Prostate gland (tissue), 2 donors: ENCODE data around the gene KIF5C. TPM values are rescaled to one million over a fixed set of nuclear protein-coding genes. Genes with fewer than 3 reads are reported as not detected.

Source experiments
- DNase-seq: peaks from one replicate; pipeline ENCODE4 v3.0.0-alpha.2; 2019; ENCODE audit warnings: low spot score
- H3K27ac ChIP-seq, 2 donors: fragments of 200-600 bp; sonication (generic); 2 replicates each; pipeline ENCODE4 v1.5.1; 2017 to 2019
- H3K27me3 ChIP-seq: fragments of 200-600 bp; sonication (generic); replicated peaks from 2 replicates; pipeline ENCODE4 v1.5.1; 2019; ENCODE audit not compliant: insufficient read depth
- H3K36me3 ChIP-seq, 2 donors: fragments of 200-600 bp; sonication (generic); 1 replicate in 1 of 2; 2 replicates in 1 of 2; pipeline versions ENCODE4 v1.5.1 to v1.8.1; 2017 to 2019
- H3K4me1 ChIP-seq: fragments of 200-600 bp; sonication (generic); replicated peaks from 2 replicates; pipeline ENCODE4 v1.5.1; 2019
- H3K4me3 ChIP-seq, 2 donors: fragments of 200-600 bp; sonication (generic); 2 replicates each; pipeline ENCODE4 v1.5.1; 2017 to 2019
- H3K9me3 ChIP-seq: fragments of 200-600 bp; sonication (generic); 2 replicates; pipeline ENCODE4 v1.5.1; 2017
- POLR2A ChIP-seq: fragments of 450-650 bp; IDR thresholded peaks from one replicate; pipeline ENCODE4 v1.6.1; 2016; ENCODE audit warnings: antibody characterized with exemption, mild to moderate bottlenecking
- POLR2AphosphoS5 ChIP-seq: sonication (generic); formaldehyde crosslinking; IDR thresholded peaks from one replicate; pipeline ENCODE4 v1.6.1; 2017; ENCODE audit warnings: antibody characterized with exemption
- WGBS: methylation state at CpG from one replicate; pipeline ENCODE4 v1.1.5; 2018; 5-methylcytosine and 5-hydroxymethylcytosine counted together
- intact Hi-C: fragments of 100-400 bp; cut with DNase I; formaldehyde crosslinking; loops from one replicate; pipeline ENCODE4 v1.14.2; 2022
- total RNA-seq, 2 donors: library from RNA; depleted of rRNA; stranded (reverse); fragments of >200 nt; gene quantifications; one replicate each; pipeline ENCODE4 v1.1.0, GENCODE V29; 2016
- TF ChIP-seq, protein P1 (sequence below), 4 experiments: fragments of 200-600 bp in 2 of 4; fragments of 450-650 bp in 2 of 4; sonication (generic) in 2 of 4; IDR thresholded peaks; 1 replicate in 3 of 4; 2 replicates in 1 of 4; pipeline ENCODE4 v1.5.1; 2016 to 2019; ENCODE audit warnings: antibody characterized with exemption in 4 of 4, mild to moderate bottlenecking in 2 of 4, moderate library complexity in 2 of 4

Gene KIF5C
- total RNA-seq, 2 donors from 2014 or later, result 84.3 to 123 TPM

DNA sequence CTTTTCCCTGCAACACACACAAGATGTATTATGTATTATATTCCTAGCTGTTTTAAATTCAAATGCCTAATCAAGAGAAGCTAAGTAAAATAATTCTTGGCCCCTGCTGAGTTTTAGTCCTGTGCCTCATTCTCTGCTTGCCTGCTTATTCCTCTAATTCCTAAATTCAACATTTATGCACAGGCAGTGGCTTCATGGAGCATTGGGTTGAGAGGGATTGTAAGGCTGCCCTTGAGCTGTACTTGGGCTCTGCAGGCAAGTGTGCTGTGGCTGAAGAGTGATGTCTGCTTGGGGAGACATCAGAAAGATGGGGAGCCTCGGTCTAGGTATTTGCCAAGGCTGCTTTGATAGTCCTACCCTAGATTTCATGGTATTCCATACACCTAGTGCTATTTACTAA is 27.8 kb downstream of the KIF5C start:
- no peaks in the 10 kb centered on the region for H3K27me3 ChIP-seq
- no peaks in the 10 kb centered on the region for H3K36me3 ChIP-seq
- no peaks in the 10 kb centered on the region for H3K9me3 ChIP-seq
- no peak overlapping the region for H3K4me3 ChIP-seq
- no peak for DNase-seq
- H3K27ac ChIP-seq, result no peak overlapping the region
- no peaks in the 10 kb centered on the region for H3K4me1 ChIP-seq
- whole genome bisulfite sequencing, result 88% methylated on average over 1 of the region's 1 CpG
- no peak for TF ChIP-seq POLR2A
- TF ChIP-seq, protein P1, sequence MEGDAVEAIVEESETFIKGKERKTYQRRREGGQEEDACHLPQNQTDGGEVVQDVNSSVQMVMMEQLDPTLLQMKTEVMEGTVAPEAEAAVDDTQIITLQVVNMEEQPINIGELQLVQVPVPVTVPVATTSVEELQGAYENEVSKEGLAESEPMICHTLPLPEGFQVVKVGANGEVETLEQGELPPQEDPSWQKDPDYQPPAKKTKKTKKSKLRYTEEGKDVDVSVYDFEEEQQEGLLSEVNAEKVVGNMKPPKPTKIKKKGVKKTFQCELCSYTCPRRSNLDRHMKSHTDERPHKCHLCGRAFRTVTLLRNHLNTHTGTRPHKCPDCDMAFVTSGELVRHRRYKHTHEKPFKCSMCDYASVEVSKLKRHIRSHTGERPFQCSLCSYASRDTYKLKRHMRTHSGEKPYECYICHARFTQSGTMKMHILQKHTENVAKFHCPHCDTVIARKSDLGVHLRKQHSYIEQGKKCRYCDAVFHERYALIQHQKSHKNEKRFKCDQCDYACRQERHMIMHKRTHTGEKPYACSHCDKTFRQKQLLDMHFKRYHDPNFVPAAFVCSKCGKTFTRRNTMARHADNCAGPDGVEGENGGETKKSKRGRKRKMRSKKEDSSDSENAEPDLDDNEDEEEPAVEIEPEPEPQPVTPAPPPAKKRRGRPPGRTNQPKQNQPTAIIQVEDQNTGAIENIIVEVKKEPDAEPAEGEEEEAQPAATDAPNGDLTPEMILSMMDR (IDR thresholded peaks at IDR 0.05), result no peak
- intact Hi-C loops, result no loop called here

GRCh38 chr2:148903294-148903693 is 28.3 kb downstream of the KIF5C start:
- no peaks in the 10 kb centered on the region for H3K36me3 ChIP-seq
- intact Hi-C loops, result no loop called here
- no peaks in the 10 kb centered on the region for H3K4me1 ChIP-seq
- DNase-seq, result no peak
- no peak overlapping the region for H3K27ac ChIP-seq
- TF ChIP-seq, protein P1 (IDR thresholded peaks at IDR 0.05), result no peak
- no peak for TF ChIP-seq POLR2AphosphoS5
- TF ChIP-seq POLR2A, result no peak
- no peak overlapping the region for H3K4me3 ChIP-seq
- no peaks in the 10 kb centered on the region for H3K9me3 ChIP-seq
- H3K27me3 ChIP-seq, result no peaks in the 10 kb centered on the region
- WGBS, result 81% methylated on average over 6 of the region's 6 CpGs

DNA sequence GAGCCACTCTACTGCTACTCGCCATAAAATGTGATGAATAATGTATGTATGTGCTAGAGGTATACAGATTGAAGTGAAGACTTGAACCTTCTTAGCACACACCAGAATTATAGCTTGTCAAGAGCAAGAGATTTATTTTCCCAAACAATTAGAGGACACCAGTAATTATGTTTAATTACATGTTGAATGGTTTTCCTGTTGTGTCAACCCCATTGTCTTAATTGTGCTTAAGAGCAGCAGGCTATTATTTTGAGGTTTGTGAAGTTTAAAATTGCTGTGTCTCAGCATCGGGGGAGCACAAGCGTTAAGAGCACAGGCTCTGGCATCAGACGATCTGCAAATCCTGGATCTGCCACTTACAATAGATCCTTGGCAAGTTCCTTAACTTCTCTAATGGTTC is 29.0 kb downstream of the KIF5C start:
- Histone ChIP-seq H3K4me1 (no peaks in the 10 kb centered on the region), H3K4me3 (no peak overlapping the region), H3K9me3 (no peaks in the 10 kb centered on the region), H3K27ac (no peak overlapping the region), H3K36me3 (no peaks in the 10 kb centered on the region), H3K27me3 (no peaks in the 10 kb centered on the region)
- TF ChIP-seq, protein P1 (IDR thresholded peaks at IDR 0.05), result no peak
- TF ChIP-seq POLR2AphosphoS5 (no peak), POLR2A (no peak)
- WGBS, result 76% methylated on average over 4 of the region's 4 CpGs
- DNase-seq, result no peak
- intact Hi-C loops, result no loop called here

DNA sequence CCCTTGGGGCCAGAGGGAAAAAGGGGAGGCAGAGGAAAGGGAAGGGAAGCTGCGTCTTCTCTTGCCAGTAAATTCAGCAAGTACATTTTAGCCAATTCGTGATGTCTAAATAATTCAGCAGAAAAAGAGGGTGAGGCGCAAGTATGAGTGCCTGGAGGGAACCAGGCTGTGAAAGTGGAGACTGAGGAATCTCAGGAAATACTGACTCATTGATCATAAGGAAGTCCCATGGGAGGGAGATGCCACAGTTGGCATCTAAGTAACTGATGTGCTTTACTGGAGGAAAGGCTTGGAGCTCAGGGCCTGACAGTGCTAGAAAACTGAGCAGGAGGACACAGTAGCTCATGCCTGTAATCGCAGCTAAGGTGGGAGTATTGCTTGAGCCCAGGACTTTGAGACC is 31.1 kb downstream of the KIF5C start:
- WGBS, result 96% methylated on average over 4 of the region's 4 CpGs

More for the DNA sequence above, 31.1 kb downstream of the KIF5C start:
- Histone ChIP-seq H3K4me3 (no peak overlapping the region), H3K27me3 (no peaks in the 10 kb centered on the region), H3K36me3 (no peaks in the 10 kb centered on the region), H3K27ac (no peak overlapping the region), H3K9me3 (no peaks in the 10 kb centered on the region), H3K4me1 (no peaks in the 10 kb centered on the region)
- TF ChIP-seq, protein P1 (IDR thresholded peaks at IDR 0.05), result no peak
- TF ChIP-seq POLR2A (no peak), POLR2AphosphoS5 (no peak)
- DNase-seq, result no peak
- intact Hi-C loops, result no loop called here
